ENCODE data around the gene RRAGC.

The RRAGC gene

GRCh38 chr1:38820860-38821259 is 38.7 kb downstream of the RRAGC start:
- Histone ChIP-seq H3K4me3 (ENCODE audit: low read depth, low read length) (no peak overlapping the region), H3K36me3 (no peaks in the 10 kb centered on the region), H3K4me1 (no peaks in the 10 kb centered on the region), H3K27me3 (peaks cover 8% of the 10 kb centered on the region; the same call in 1 of the 2 replicates), H3K9me3 (no peaks in the 10 kb centered on the region)
- no peak for DNase-seq
- TF ChIP-seq, protein P1, sequence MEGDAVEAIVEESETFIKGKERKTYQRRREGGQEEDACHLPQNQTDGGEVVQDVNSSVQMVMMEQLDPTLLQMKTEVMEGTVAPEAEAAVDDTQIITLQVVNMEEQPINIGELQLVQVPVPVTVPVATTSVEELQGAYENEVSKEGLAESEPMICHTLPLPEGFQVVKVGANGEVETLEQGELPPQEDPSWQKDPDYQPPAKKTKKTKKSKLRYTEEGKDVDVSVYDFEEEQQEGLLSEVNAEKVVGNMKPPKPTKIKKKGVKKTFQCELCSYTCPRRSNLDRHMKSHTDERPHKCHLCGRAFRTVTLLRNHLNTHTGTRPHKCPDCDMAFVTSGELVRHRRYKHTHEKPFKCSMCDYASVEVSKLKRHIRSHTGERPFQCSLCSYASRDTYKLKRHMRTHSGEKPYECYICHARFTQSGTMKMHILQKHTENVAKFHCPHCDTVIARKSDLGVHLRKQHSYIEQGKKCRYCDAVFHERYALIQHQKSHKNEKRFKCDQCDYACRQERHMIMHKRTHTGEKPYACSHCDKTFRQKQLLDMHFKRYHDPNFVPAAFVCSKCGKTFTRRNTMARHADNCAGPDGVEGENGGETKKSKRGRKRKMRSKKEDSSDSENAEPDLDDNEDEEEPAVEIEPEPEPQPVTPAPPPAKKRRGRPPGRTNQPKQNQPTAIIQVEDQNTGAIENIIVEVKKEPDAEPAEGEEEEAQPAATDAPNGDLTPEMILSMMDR (IDR thresholded peaks at IDR 0.05; ENCODE audit: low read depth, low read length): no peak

- H3K4me1 ChIP-seq: no peaks in the 10 kb centered on the region
- no peaks in the 10 kb centered on the region for H3K36me3 ChIP-seq
- no peak for DNase-seq
- no peak overlapping the region for H3K4me3 ChIP-seq (ENCODE audit: low read depth, low read length)
- H3K27me3 ChIP-seq: peaks cover 8% of the 10 kb centered on the region; the same call in 1 of the 2 replicates
- no peaks in the 10 kb centered on the region for H3K9me3 ChIP-seq
- TF ChIP-seq, protein P1 (IDR thresholded peaks at IDR 0.05; ENCODE audit: low read depth, low read length): no peak
Measured at GRCh38 chr1:38819516-38819915, 40.1 kb downstream of the RRAGC start.

DNA sequence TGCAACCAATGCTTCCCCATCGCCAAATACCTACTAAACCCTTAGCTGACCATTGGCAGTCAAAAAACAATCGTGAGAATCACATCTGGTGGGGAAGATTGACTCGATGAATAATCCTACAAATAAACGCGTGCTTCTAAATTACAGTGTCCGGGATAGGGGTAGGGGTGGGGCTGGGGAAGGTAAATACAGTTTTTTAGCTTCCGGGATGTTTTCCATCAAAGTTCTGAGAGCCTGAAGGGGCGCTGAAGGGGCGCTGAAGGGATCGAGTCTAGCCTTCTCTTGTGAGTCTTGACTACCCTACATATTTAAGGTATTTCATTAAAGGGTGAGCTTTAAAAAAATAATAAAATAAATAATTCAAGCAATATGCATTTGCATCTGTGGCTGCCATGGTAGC is 40.5 kb downstream of the RRAGC start:
- TF ChIP-seq, protein P1 (IDR thresholded peaks at IDR 0.05; ENCODE audit: low read depth, low read length): no peak
- Histone ChIP-seq H3K4me3 (ENCODE audit: low read depth, low read length) (no peak overlapping the region), H3K36me3 (no peaks in the 10 kb centered on the region), H3K9me3 (no peaks in the 10 kb centered on the region), H3K27me3 (peaks cover 8% of the 10 kb centered on the region; the same call in 1 of the 2 replicates), H3K4me1 (no peaks in the 10 kb centered on the region)
- DNase-seq: no peak

DNA sequence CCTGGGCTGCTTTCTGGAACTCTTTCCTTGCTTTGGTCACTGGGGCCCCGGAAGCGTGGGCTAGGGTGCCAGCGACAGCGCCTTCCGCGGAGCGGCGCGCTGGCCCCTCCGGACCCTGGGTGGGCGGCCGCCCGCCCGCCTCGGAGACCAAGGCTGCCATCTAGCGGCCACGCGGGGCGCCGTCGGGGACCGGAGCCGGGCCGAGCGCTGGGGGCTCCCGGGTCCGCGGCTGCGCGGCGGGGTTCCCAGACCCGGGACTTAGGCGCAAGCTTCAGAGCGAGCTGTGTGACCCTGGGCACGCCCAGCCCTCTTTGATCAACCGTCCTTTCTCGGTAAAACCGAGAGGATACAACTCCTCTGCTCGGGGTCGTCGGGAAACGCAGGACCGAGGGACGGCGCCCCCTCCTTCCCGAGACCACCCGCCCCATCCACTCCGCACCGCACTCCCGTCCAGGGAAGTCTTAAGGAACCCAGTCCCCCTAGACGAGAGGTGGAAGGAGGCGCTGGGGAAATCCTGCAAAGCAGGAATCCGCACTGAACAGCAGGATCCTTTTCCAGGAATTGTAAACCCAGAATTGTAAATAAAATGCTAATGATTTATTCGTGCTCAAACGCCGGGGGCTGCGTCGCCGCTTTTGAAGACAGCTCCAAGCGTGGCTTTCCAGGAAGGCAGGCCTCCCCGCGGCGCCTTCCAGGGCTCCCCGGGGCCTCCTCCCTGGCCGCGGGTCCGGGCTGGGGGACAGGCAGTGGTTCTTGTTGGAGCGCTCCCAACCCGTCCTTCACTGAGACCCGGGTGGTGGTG is 41.2 kb downstream of the RRAGC start:
- Histone ChIP-seq H3K27me3 (peaks cover 8% of the 10 kb centered on the region; the same call in 1 of the 2 replicates), H3K36me3 (no peaks in the 10 kb centered on the region), H3K4me1 (no peaks in the 10 kb centered on the region), H3K9me3 (no peaks in the 10 kb centered on the region), H3K4me3 (ENCODE audit: low read depth, low read length) (peak overlapping the region; percentile 42)
- peak; percentile 64 for DNase-seq
- TF ChIP-seq, protein P1 (IDR thresholded peaks at IDR 0.05; ENCODE audit: low read depth, low read length): peak; percentile 44

DNA sequence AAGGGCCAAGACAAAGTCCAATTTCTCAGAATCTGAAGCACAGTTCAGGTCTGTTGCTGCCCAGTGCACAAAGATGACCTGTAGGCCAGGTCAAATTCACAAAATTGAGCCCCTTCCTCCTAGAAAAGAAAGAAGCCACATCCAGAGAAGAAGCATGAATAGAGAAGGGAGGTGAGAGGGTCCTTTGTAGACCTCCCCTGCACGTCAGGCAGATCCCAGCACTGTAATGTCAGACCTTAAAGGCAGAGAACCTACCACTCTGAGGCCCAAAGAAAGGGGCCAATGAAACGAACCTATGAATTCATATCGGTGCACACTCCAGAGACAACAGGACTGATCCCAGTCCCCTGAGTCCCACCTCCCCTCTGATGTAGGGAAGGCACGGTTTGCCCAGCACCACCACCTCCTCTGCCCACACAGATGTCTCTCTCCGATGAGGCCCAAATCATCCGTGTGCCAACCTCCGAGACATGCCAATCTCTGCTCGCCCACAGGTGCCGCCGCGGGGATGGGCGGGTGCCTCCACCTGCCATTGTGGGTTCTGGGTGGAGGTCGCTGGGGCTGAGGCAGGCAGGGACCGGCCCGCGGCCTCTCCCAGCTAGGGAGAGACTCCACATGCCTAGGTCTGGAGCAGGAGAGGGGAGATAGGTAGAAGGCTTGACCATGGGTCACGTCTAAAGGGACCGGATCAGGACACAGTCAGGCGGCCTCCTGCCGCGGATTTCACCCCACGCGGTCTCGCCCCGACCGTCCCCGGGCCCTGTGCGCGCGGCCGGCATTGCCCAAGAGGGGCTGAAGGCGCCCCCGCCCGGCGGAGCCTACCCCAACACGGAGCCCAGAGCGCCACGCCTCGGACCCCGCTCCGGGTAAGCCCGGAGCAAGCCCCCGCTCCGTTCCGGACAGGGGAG is 42.1 kb downstream of the RRAGC start:
- H3K36me3 ChIP-seq: no peaks in the 10 kb centered on the region
- DNase-seq: no peak
- TF ChIP-seq, protein P1 (IDR thresholded peaks at IDR 0.05; ENCODE audit: low read depth, low read length): no peak
- no peaks in the 10 kb centered on the region for H3K4me1 ChIP-seq
- H3K9me3 ChIP-seq: no peaks in the 10 kb centered on the region
- peaks cover 8% of the 10 kb centered on the region; the same call in 1 of the 2 replicates for H3K27me3 ChIP-seq
- H3K4me3 ChIP-seq (ENCODE audit: low read depth, low read length): 0 out of 2 replicates have a peak overlapping the region, but pooled peaks have one; percentile 19
